H9 (cell line): ENCODE results near the gene ZC3H10. TPM values are rescaled to one million over a fixed set of nuclear protein-coding genes. Genes with fewer than 3 reads are reported as not detected.

Experiments
- DNase-seq: peaks from one replicate; pipeline ENCODE4 v3.0.0-alpha.2; 2017
- H2AFZ ChIP-seq: one replicate; pipeline ENCODE4 v1.6.1; 2013; ENCODE audit warnings: mild to moderate bottlenecking, low read length, control low read depth, moderate library complexity
- H2AK5ac ChIP-seq: 2 replicates; pipeline ENCODE4 v1.6.1; 2013; ENCODE audit warnings: low read length, control low read depth, mixed read lengths; ENCODE audit not compliant: insufficient read length
- H2BK120ac ChIP-seq: one replicate; pipeline ENCODE4 v1.6.1; 2013; ENCODE audit warnings: low read depth, mild to moderate bottlenecking, low read length, control low read depth, inconsistent platforms; ENCODE audit not compliant: poor library complexity, severe bottlenecking
- H2BK12ac ChIP-seq: 2 replicates; pipeline ENCODE4 v1.6.1; 2013; ENCODE audit warnings: low read length, control low read depth, mixed read lengths, low read depth; ENCODE audit not compliant: insufficient read length
- H2BK15ac ChIP-seq: 2 replicates; pipeline ENCODE4 v1.6.1; 2013; ENCODE audit warnings: low read depth, low read length, control low read depth
- H2BK20ac ChIP-seq: one replicate; pipeline ENCODE4 v1.6.1; 2013; ENCODE audit warnings: low read depth, mild to moderate bottlenecking, low read length, control low read depth, inconsistent platforms; ENCODE audit not compliant: poor library complexity, severe bottlenecking
- H2BK5ac ChIP-seq: 2 replicates; pipeline ENCODE4 v1.6.1; 2013; ENCODE audit warnings: low read length, control low read depth, mixed read lengths; ENCODE audit not compliant: insufficient read length
- H3K14ac ChIP-seq: 2 replicates; pipeline ENCODE4 v1.6.1; 2013; ENCODE audit warnings: low read length, control low read depth; ENCODE audit not compliant: insufficient read depth
- H3K18ac ChIP-seq: 2 replicates; pipeline ENCODE4 v1.6.1; 2013; ENCODE audit warnings: low read depth, mild to moderate bottlenecking, mixed read lengths, low read length, control low read depth; ENCODE audit not compliant: insufficient read length
- H3K23ac ChIP-seq: 2 replicates; pipeline ENCODE4 v1.6.1; 2013; ENCODE audit warnings: low read length, control low read depth, mixed read lengths, low read depth; ENCODE audit not compliant: insufficient read length
- H3K23me2 ChIP-seq: 2 replicates; pipeline ENCODE4 v1.6.1; 2013; ENCODE audit warnings: low read depth, mild to moderate bottlenecking, mixed read lengths, low read length, control low read depth; ENCODE audit not compliant: insufficient read length, poor library complexity, severe bottlenecking
- H3K27ac ChIP-seq: 2 replicates; pipeline ENCODE4 v1.5.1; 2013; ENCODE audit warnings: low read length, control low read depth, mixed read lengths, low read depth; ENCODE audit not compliant: insufficient read length
- H3K27me3 ChIP-seq: 2 replicates; pipeline ENCODE4 v1.6.1; 2013; ENCODE audit warnings: low read length, control low read depth, inconsistent platforms; ENCODE audit not compliant: insufficient read depth
- H3K4ac ChIP-seq: 2 replicates; pipeline ENCODE4 v1.6.1; 2013; ENCODE audit warnings: low read depth, mild to moderate bottlenecking, control low read depth, inconsistent platforms, low read length, moderate library complexity
- H3K4me1 ChIP-seq: 2 replicates; pipeline ENCODE4 v1.6.1; 2013; ENCODE audit warnings: low read length, control low read depth, inconsistent platforms; ENCODE audit not compliant: insufficient read depth
- H3K4me2 ChIP-seq: 2 replicates; pipeline ENCODE4 v1.6.1; 2013; ENCODE audit warnings: low read length, control low read depth, mixed read lengths; ENCODE audit not compliant: insufficient read length, insufficient read depth
- H3K56ac ChIP-seq: 2 replicates; pipeline ENCODE4 v1.6.1; 2013; ENCODE audit warnings: low read depth, mild to moderate bottlenecking, mixed read lengths, low read length, control low read depth; ENCODE audit not compliant: insufficient read length
- H3K79me1 ChIP-seq: 2 replicates; pipeline ENCODE4 v1.6.1; 2013; ENCODE audit warnings: low read depth, mild to moderate bottlenecking, moderate library complexity, low read length, control low read depth, inconsistent platforms; ENCODE audit not compliant: insufficient read depth, poor library complexity, severe bottlenecking
- H3K79me2 ChIP-seq: 2 replicates; pipeline ENCODE4 v1.6.1; 2013; ENCODE audit warnings: low read length, control low read depth, inconsistent platforms; ENCODE audit not compliant: insufficient read depth
- H3K9ac ChIP-seq: 2 replicates; pipeline ENCODE4 v1.6.1; 2013; ENCODE audit warnings: low read length, control low read depth, mixed read lengths; ENCODE audit not compliant: insufficient read length; ENCODE audit errors: extremely low read depth
- H3K9me3 ChIP-seq: one replicate; pipeline ENCODE4 v1.6.1; 2013; ENCODE audit warnings: low read depth, low read length, inconsistent platforms; ENCODE audit not compliant: control insufficient read depth
- H3T11ph ChIP-seq: one replicate; pipeline ENCODE4 v1.6.1; 2013; ENCODE audit warnings: mild to moderate bottlenecking, low read length, control low read depth, inconsistent platforms
- H4K20me1 ChIP-seq: one replicate; pipeline ENCODE4 v1.6.1; 2013; ENCODE audit not compliant: control insufficient read depth, insufficient read length, insufficient read depth
- H4K5ac ChIP-seq: 2 replicates; pipeline ENCODE4 v1.6.1; 2013; ENCODE audit warnings: low read depth, mild to moderate bottlenecking, mixed read lengths, low read length, control low read depth; ENCODE audit not compliant: insufficient read length
- H4K8ac ChIP-seq: replicated peaks from 2 replicates; pipeline ENCODE4 v1.6.1; 2013; ENCODE audit warnings: low read length, control low read depth, mixed read lengths, low read depth; ENCODE audit not compliant: insufficient read length
- H4K91ac ChIP-seq: 2 replicates; pipeline ENCODE4 v1.6.1; 2013; ENCODE audit warnings: low read depth, mild to moderate bottlenecking, moderate library complexity, mixed read lengths, low read length, control low read depth; ENCODE audit not compliant: insufficient read length
- H3K27ac Mint-ChIP-seq, 3 experiments: 2 replicates in 2 of 3; 3 replicates in 1 of 3; pipeline ENCODE4 v1.8.0; 2020 to 2021; ENCODE audit warnings: mixed read lengths in 3 of 3, mild to moderate bottlenecking in 1 of 3, moderate library complexity in 1 of 3
- H3K27me3 Mint-ChIP-seq: 2 replicates; pipeline ENCODE4 v1.8.0; 2021; ENCODE audit warnings: low read depth, mild to moderate bottlenecking, moderate library complexity, mixed read lengths
- H3K36me3 Mint-ChIP-seq, 3 experiments: 2 replicates in 2 of 3; 3 replicates in 1 of 3; pipeline ENCODE4 v1.8.0; 2020 to 2021; ENCODE audit warnings: low read depth in 3 of 3, mixed read lengths in 3 of 3; ENCODE audit not compliant: insufficient read depth in 1 of 3
- H3K4me1 Mint-ChIP-seq, 2 experiments: 2 replicates each; pipeline ENCODE4 v1.8.0; 2020; ENCODE audit warnings: mixed read lengths in 2 of 2
- H3K4me3 Mint-ChIP-seq, 2 experiments: 2 replicates in 1 of 2; 3 replicates in 1 of 2; pipeline ENCODE4 v1.8.0; 2020 to 2021; ENCODE audit warnings: mild to moderate bottlenecking in 2 of 2, mixed read lengths in 2 of 2, moderate library complexity in 1 of 2
- H3K9me3 Mint-ChIP-seq, 2 experiments: 2 replicates in 1 of 2; 3 replicates in 1 of 2; pipeline ENCODE4 v1.8.0; 2020; ENCODE audit warnings: mild to moderate bottlenecking in 2 of 2, mixed read lengths in 2 of 2, moderate library complexity in 1 of 2
- WGBS: extraction: QIAGEN DNeasy Blood & Tissue Kit; methylation state at CpG from one replicate; pipeline ENCODE4 v1.1.7; 2013; ENCODE audit warnings: missing lambda C conversion rate, low lambda C conversion rate, mixed read lengths; ENCODE audit not compliant: insufficient read length; ENCODE audit errors: extremely low coverage; 5-methylcytosine and 5-hydroxymethylcytosine counted together
- total RNA-seq: library from RNA; stranded (reverse); gene quantifications from 2 replicates; pipeline ENCODE4 v1.2.1, GENCODE V29; 2021
- TF ChIP-seq, protein P1 (sequence below): fragments of 200-600 bp; sonication (generic); conservative IDR thresholded peaks from 3 replicates; pipeline ENCODE4 v1.8.0; 2021; ENCODE audit warnings: antibody characterized with exemption, mild to moderate bottlenecking

The ZC3H10 gene
- total RNA-seq, 1 experiment from 2014 or later, result 9.4 TPM

DNA sequence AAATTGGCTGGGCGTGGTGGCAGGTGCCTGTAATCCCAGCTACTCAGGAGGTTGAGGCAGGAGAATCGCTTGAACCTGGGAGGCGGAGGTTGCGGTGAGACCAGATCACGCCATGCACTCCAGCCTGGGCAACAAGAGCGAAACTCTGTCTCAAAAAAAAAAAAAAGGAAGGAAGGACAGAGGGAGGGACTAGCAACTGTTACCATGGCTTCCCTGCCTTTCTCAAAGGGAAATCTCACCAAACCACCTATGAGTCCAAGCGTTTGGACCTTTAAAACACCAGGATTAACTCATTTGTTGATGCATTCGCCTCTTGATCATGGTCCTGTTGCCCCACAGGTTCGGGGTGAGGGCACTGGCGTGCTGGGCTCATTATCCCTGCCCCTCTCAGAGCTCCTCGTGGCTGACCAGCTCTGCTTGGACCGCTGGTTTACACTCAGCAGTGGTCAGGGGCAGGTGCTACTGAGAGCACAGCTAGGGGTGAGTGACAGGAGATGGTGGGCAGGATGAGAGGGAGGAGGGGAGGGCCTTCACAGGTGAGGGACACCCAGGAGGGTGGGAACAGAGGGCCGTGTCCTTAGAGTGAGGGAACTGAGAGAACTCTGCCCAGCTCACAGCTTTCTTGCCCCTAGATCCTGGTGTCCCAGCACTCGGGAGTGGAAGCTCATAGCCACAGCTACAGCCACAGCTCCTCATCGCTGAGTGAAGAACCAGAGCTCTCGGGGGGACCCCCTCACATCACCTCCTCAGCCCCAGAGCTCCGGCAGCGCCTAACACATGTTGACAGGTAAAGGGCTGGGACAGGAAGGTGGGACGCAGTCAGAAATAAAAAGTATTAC is 24.1 kb downstream of the ZC3H10 start:
- no peaks in the 10 kb centered on the region for H3K79me1 ChIP-seq
- H2AK5ac ChIP-seq, result no peak overlapping the region
- peak overlapping the region in 1 of 3 experiments; percentile 49; a peak in 2 of 7 replicates for H3K27ac Mint-ChIP-seq
- TF ChIP-seq, protein P1, sequence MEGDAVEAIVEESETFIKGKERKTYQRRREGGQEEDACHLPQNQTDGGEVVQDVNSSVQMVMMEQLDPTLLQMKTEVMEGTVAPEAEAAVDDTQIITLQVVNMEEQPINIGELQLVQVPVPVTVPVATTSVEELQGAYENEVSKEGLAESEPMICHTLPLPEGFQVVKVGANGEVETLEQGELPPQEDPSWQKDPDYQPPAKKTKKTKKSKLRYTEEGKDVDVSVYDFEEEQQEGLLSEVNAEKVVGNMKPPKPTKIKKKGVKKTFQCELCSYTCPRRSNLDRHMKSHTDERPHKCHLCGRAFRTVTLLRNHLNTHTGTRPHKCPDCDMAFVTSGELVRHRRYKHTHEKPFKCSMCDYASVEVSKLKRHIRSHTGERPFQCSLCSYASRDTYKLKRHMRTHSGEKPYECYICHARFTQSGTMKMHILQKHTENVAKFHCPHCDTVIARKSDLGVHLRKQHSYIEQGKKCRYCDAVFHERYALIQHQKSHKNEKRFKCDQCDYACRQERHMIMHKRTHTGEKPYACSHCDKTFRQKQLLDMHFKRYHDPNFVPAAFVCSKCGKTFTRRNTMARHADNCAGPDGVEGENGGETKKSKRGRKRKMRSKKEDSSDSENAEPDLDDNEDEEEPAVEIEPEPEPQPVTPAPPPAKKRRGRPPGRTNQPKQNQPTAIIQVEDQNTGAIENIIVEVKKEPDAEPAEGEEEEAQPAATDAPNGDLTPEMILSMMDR, result no peak
- no peak overlapping the region for H2AFZ ChIP-seq
- H4K5ac ChIP-seq, result no peak overlapping the region
- no peaks in the 10 kb centered on the region for H4K20me1 ChIP-seq
- no peaks in the 10 kb centered on the region for H3K79me2 ChIP-seq
- no peak overlapping the region for H3K9ac ChIP-seq
- no peak overlapping the region for H3K56ac ChIP-seq
- H3K4me2 ChIP-seq, result no peak overlapping the region
- no peak overlapping the region for H2BK15ac ChIP-seq
- H2BK12ac ChIP-seq, result no peak overlapping the region
- H3K4me1 ChIP-seq, result no peaks in the 10 kb centered on the region
- H2BK20ac ChIP-seq, result no peak overlapping the region
- H3K9me3 ChIP-seq, result no peaks in the 10 kb centered on the region
- H3K4me1 Mint-ChIP-seq, result no peaks in the 10 kb centered on the region
- no peak for DNase-seq
- no peak overlapping the region for H3K14ac ChIP-seq
- no CpG with 5 or more reads among the region's 19 CpGs for WGBS
- H3K27ac ChIP-seq, result no peak overlapping the region
- H3K23me2 ChIP-seq, result no peaks in the 10 kb centered on the region
- no peaks in the 10 kb centered on the region for H3K27me3 ChIP-seq
- no peak overlapping the region for H2BK120ac ChIP-seq
- no peak overlapping the region for H3K23ac ChIP-seq
- H4K91ac ChIP-seq, result no peak overlapping the region
- no peaks in the 10 kb centered on the region; a peak in 2 of 5 replicates for H3K9me3 Mint-ChIP-seq
- no peak overlapping the region for H3K4ac ChIP-seq
- H3K27me3 Mint-ChIP-seq, result no peaks in the 10 kb centered on the region
- H3K4me3 Mint-ChIP-seq, result no peak overlapping the region
- no peak overlapping the region for H3T11ph ChIP-seq
- H3K36me3 Mint-ChIP-seq, result peaks cover 53 to 82% (median 78%) of the 10 kb centered on the region in 3 experiments
- no peak overlapping the region for H2BK5ac ChIP-seq
- no peak overlapping the region for H4K8ac ChIP-seq
- H3K18ac ChIP-seq, result no peak overlapping the region
